Astrocyte (in vitro differentiated cells and primary cell): ENCODE results near the gene SYDE1.
A peak's percentile ranks its signal among the peaks of the same experiment; 100 is the strongest.

Experiments
- CTCF ChIP-seq: IDR thresholded peaks from 2 replicates; pipeline ENCODE4 v1.5.1; 2011; ENCODE audit warnings: low read depth, mild to moderate bottlenecking, inconsistent platforms, low read length, moderate library complexity; ENCODE audit not compliant: insufficient read depth
- EZH2 ChIP-seq: IDR thresholded peaks from 2 replicates; pipeline ENCODE4 v1.6.1; 2012; ENCODE audit warnings: mild to moderate bottlenecking, low read length, inconsistent platforms; ENCODE audit not compliant: insufficient read depth

- TF ChIP-seq CTCF (peak; percentile 68), EZH2 (no peak)
Observed at GRCh38 chr19:15101479-15102082, 5.6 kb upstream of the SYDE1 start.
